NCI-H128 (cell line): ENCODE data around the gene MYLK4.

Source experiments
- DNase-seq: peaks from one replicate; lab custom pipeline; 2025; ENCODE audit not compliant: unreplicated experiment; lab: John Stamatoyannopoulos, UW

The MYLK4 gene

GRCh38 chr6:2663123-2663522, 87.6 kb downstream of the MYLK4 start:
- no peak for DNase-seq

GRCh38 chr6:2661651-2662050, 89.1 kb downstream of the MYLK4 start:
- no peak for DNase-seq

- no peak for DNase-seq
These were observed 90.8 kb downstream of the MYLK4 start for GRCh38 chr6:2659882-2660281.

GRCh38 chr6:2659381-2659780, 91.3 kb downstream of the MYLK4 start:
- DNase-seq = no peak

DNA sequence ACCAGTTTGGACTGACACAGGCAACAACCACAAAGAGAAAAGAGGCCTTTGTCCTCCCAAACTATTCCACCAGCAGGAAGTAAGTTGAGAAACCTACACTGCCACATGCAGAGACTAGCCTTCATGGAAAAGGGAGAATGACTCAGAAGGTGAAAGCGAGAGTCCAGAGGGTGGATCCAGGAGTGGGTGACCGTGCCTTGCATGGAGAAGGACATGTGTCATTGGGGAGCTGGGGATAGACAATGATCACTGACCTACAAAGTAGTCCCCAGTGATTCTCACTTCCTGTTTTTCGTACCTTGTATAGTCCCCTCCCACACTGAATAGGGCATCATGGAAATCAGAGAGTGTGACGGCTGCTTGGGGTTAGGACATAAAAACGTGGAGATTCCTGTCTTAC, 91.9 kb downstream of the MYLK4 start:
- DNase-seq = no peak

- DNase-seq = no peak
These were observed 94.2 kb downstream of the MYLK4 start for GRCh38 chr6:2656460-2657079.

DNA sequence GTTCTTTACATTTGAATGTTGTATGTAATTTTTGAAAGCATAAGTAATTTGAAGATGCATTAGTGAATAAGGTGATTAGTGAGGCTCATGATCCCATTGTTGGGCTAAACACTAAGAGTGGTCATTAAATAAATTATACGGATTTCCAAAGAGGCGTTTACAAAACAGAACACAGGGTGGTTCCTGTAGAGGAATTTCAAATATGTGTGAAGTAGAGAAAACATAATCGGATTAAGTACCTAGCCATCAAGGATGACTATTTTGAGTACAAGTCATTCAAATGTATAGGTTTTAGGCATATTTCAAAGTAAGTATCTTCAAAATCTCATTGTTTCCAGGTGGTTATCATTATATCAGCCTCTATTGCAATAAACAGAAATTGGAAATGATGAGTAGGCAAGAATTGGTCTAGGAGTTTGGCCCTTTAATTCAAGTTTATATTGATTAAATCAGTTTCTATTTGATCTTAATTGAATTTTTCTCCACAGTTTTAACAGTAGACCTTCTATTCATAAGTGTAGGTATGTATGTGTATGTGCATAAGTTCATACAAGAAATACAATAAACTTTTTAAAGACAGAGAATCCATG, 94.8 kb downstream of the MYLK4 start:
- no peak for DNase-seq

DNA sequence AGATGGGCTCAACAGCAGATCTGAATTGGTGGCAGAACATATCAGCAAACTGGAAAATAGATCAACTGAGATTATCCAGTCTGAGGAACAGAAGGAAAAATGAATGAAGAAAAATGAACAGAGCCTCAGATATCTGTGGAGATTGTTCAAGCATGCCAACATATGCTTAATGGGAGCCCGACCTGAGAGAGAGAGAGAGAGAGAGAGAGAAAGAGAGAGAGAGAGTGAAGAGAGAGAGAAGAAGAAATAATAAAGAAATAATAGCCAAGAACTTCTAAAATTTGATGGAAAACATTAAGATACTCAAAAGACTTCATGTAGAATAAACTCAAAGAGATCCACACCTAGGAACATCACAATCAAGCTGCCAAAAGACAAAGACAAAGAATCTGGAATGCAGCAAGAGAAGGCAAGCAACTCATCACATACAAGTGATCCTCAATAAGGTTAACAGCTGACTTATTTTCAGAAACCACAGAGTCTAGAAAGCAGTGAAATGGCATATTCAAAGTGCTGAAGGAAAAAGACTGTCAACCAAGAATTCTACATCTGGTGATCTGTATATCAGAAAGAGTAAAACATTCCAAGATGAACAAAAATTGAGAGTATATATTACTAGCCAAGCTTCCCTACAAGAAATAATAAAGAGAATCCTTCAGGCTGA, 97.2 kb downstream of the MYLK4 start:
- no peak for DNase-seq

DNA sequence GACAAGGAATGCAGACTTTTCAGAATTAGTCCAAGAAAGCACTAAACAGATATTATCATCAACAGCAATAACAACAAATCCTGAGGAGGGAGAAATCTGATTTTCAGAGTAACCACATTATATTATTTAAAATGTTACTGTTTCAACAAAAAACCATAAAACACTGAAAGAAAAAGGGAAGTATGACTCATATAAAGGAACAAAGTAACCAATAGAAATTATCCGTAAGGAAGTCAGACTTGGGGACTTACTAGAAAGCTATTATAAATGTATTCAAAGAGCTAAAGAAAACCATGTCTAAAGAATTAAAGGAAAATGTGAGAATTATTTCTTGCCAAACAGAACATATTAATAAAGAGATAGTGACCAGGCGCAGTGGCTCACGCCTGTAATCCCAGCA, 98.1 kb downstream of the MYLK4 start:
- no peak for DNase-seq

DNA sequence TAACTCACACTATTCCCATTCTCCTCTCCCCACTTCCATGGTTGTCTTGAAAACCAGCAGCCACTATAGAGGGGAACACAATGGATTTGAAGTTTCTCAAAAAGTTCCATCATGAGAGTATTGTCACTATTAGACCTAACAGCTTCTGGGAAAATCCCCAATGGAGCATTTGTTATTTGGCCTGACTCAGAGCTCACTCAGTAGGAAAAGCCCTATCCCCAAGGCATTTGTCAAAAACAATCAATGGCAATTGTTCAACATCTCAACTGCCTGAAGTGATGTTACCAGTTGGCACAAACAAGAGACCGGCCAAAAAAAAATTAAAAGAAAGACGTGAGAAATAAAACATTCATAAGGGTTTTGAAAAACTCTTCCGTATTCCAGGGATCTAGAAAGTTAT, 98.8 kb downstream of the MYLK4 start:
- no peak for DNase-seq

GRCh38 chr6:2651536-2651935, 99.2 kb downstream of the MYLK4 start:
- no peak for DNase-seq

DNA sequence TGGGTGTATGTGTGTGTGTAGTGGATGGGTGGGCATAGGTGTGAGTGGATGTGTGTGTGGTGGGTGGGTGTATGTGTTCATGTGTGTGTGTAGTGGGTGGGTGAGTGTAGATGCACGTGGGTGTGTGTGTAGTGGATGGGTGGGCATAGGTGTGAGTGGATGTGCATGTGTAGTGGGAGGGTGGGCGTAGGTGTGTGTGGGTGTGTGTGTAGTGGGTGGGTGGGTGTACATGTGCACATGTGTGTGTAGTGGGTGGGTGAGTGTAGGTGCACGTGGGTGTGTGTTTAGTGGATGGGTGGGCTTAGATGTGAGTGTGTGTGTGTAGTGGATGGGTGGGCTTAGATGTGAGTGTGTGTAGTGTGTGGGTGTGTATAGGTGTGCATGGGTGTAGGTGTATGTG, 104.4 kb downstream of the MYLK4 start:
- DNase-seq = no peak

- no peak for DNase-seq
These were observed 106.7 kb downstream of the MYLK4 start for GRCh38 chr6:2643935-2644539.

DNA sequence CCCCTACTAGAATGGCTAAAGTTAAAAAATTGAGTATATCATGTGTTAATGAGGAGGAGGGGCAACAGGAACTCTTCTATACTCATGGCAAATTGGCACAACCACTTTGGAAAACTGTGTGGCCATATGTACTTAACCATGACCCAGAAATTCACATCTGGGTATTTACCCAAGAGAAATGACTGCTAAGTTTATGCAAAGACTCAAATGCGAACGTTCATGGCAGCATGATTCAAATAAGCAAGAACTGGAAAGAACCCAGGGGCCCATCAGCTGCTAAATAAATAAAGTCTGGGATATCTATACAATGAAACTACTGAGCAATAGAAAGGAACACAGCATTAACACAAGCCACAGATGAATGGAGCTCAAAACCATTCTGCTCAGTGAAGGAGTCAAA, 107.6 kb downstream of the MYLK4 start:
- DNase-seq = no peak

- DNase-seq = no peak
These were observed 109.5 kb downstream of the MYLK4 start for GRCh38 chr6:2641044-2641725.

DNA sequence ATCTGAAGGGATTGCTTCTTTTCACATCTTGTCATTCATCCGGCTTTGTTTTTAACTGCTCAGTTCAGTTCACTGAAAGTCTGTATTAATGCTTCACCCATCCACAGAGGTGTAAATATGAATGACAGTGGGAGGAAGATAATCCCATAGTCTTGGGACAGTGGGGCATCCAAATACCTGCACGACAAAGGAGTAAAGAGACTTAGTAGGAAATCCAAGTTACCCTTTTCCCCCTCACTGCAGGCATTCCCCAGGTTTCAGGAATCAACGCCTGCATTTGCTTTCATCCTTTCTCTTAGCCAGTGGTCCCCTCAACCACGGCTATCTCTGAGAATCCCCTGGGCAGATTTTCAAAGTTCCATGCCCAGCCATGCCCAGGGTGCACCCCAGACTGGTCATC, 110.2 kb downstream of the MYLK4 start:
- no peak for DNase-seq

DNA sequence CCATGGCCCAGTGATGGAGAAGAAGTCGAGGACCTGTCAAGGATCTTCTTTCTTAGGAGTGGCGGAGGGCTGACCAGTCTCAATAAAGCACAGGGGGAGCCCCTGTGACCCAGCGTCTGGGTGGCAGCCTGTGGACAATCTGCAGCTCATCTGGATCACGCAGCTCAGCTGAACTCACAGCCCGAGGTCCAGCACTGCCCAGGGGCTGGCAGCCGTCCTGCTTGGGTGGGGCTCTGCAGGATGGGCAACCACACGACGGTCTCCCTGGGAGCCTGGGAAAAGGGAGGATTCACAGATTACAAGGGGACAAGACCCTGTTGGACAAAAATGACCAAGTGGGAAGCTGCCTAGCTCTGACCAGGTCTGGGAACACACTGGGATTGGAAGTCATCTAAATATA, 110.8 kb downstream of the MYLK4 start:
- no peak for DNase-seq

DNA sequence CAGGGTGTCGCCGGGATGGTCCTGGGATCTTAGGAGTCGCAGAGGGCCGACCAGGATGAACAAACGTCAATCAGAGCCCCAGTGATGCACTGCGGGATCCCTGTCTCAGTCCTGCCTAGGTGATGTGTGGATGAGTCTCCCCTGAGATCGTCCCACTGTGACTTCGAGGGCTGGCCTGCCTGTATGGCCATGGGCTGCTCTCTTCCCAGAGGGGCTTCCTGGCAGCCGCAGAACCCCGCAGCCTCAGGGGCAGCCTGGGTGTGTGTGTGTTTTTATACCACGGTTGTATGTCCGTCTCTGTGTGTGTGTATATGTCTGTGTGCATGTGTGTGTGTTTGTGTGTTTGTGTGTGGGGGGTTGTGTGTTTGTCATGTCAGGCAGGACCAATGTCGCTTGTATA, 111.6 kb downstream of the MYLK4 start:
- DNase-seq = no peak

DNA sequence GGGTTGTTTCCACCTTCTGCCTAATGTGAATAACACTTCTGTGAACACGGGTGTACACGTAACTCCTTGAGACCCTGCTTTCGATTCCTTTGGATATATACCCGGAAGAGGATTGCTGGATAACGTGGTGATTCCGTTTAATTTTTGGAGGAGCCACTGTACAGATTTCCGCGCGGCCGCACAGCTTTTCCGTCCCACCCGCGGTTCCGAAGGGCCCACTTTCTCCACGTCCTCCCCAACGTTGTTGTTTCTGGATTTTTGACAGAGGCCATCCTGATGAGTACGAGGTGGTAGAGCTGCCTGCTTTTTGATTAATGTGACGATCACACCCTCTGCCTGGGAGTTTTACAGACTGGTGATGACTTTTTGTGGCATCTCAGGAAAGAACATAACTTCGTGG, 114.0 kb downstream of the MYLK4 start:
- no peak for DNase-seq

GRCh38 chr6:2635911-2636310, 114.8 kb downstream of the MYLK4 start:
- DNase-seq = no peak

- peak; percentile 53 for DNase-seq
These were observed 116.4 kb downstream of the MYLK4 start for GRCh38 chr6:2634139-2634964.
